Pancreas (tissue), 10 donors: ENCODE data around the gene HTD2. TPM values are rescaled to one million over a fixed set of nuclear protein-coding genes. Genes with fewer than 3 reads are reported as not detected.
"Not testable (repeated sequence)": the region's sequence is repeated elsewhere in the genome, so short reads cannot be mapped to it uniquely, and the experiment has no call there.

Experiments
- ATAC-seq, 4 donors: fragments of 200-7000 bp; cut with Tn5 transposase; one replicate each; pipeline versions ENCODE4 v1.8.0 to v1.9.1; 2020; ENCODE audit warnings: mild to moderate bottlenecking in 4 of 4, moderate library complexity in 4 of 4
- DNase-seq, 6 donors: peaks; one replicate each; pipeline ENCODE4 v3.0.0-alpha.2; 2020
- FAIRE-seq: peaks from 2 replicates; lab custom pipeline; 2012; peaks lifted over from hg19 to GRCh38; lab: Jason Lieb, UNC
- H3K27ac ChIP-seq, 4 donors: fragments of 200-600 bp; sonication (generic); 1 replicate in 3 of 4; 2 replicates in 1 of 4; pipeline versions ENCODE4 v1.5.0 to v1.8.0; 2020
- H3K27me3 ChIP-seq, 4 donors: fragments of 200-600 bp; one replicate each; pipeline ENCODE4 v1.8.0; 2021
- H3K36me3 ChIP-seq, 3 donors: fragments of 200-600 bp; sonication (generic) in 1 of 3; one replicate each; pipeline versions ENCODE4 v1.5.0 to v1.8.0; 2020 to 2021
- H3K4me1 ChIP-seq, 3 donors: fragments of 200-600 bp; one replicate each; pipeline ENCODE4 v1.8.0; 2021
- H3K4me3 ChIP-seq, 4 donors: fragments of 200-600 bp; sonication (generic) in 2 of 4; one replicate each; pipeline versions ENCODE4 v1.5.0 to v1.8.0; 2020 to 2021
- H3K9me3 ChIP-seq, 4 donors: fragments of 200-600 bp; one replicate each; pipeline ENCODE4 v1.8.0; 2021
- CTCF ChIP-seq, 4 donors: fragments of 200-600 bp; sonication (generic) in 3 of 4; IDR thresholded peaks; one replicate each; pipeline versions ENCODE4 v1.5.0 to v1.8.0; 2021; ENCODE audit warnings: antibody characterized with exemption in 4 of 4
- WGBS, 2 donors: extraction: QIAGEN DNeasy Blood & Tissue Kit; methylation state at CpG; one replicate each; pipeline ENCODE4 v1.1.7; 2013; 5-methylcytosine and 5-hydroxymethylcytosine counted together
- intact Hi-C, 3 donors: fragments of 100-400 bp; cut with DNase I; formaldehyde crosslinking; loops; one replicate each; pipeline versions ENCODE4 v1.11.1 to v1.14.2; 2022
- polyA plus RNA-seq, 2 donors: library from polyadenylated mRNA; stranded (reverse); fragments of 200-250 nt; gene quantifications; one replicate each; pipeline ENCODE4 v1.2.3, GENCODE V29; 2013
- total RNA-seq, 6 donors: library from RNA; stranded (reverse); fragmentation: NEBNext Ultra II Directional in 4 of 6; extraction: Animal tissue kit (Norgen Biotek cat#: 25700) in 4 of 6; gene quantifications; one replicate each; pipeline versions ENCODE4 v1.2.1 to v1.2.4, GENCODE V29; 2021 to 2023
- donor health status: healthy with polysubstance abuse.
- donor health status: DM: no; HTN: no; CAD: no; lungs with moderate emphysema.
- donor health status: DM: no; HTN: no; CAD: no.
- donor health status: control.
- donor health status: control.
- donor health status: Bipolar disorder and iron deficiency.
- donor health status: DM: yes; HTN: yes; CAD: no.
- donor health status: DM: no; HTN: no; CAD: no.
- donor health status: DM: no; HTN: no; CAD: no.
- donor health status: DM: yes; HTN: yes; CAD: no.

Gene HTD2
- total and polyA plus RNA-seq, 8 donors, result 0.68 to 5.5 (median 3.5) TPM

DNA sequence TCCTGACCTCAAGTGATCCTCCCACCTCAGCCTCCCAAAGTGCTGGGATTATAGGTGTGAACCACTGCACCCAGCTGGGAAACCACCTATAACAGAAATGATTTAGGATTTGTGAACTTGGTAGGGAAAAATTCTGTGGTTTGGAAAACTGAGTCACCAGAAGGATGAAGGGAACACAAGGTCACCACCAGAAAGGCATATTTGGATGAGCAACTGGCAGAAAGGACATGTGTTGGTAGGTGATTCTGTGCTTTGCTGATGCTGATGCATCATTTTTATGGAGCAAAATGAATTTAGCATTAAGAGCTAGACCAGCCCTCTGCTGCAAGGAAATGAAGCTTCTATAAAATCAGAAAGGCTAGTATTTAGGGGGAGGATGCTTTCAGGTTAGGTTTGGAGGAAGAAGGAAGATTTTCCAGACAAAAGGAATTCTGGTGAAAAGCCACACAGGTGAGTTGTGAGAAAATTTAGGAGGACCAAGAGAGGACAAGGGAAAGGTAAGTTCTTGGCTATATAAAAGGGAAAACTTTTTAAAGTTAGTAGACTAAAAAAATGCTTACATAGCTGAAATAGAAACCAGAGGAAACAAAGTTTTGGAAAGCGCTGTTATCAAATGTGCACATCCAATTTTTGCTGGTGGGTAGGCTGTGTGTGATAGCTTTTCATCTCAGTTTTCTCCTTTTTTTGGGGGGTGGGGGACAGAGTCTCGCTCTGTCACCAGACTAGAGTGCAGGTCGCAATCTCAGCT is 30.0 kb downstream of the HTD2 start:
- H3K4me3 ChIP-seq, result no peak overlapping the region
- intact Hi-C loops, result loop anchor here in 1 of 3 donors (10.0 kb wide), 1 partner anchor 158 kb away; the partner anchor contains the start of gene KCTD6
- DNase-seq (no peak), ATAC-seq (no peak), FAIRE-seq (no peak)
- WGBS, 2 donors, result 96 to 100% methylated on average over 3 of the region's 3 CpGs
- no peaks in the 10 kb centered on the region for H3K36me3 ChIP-seq
- peaks cover 0 to 10% (median 5%) of the 10 kb centered on the region in 3 donors for H3K4me1 ChIP-seq
- peak overlapping the region in 1 of 4 donors; percentile 15 for H3K27ac ChIP-seq
- H3K9me3 ChIP-seq, result no peaks in the 10 kb centered on the region
- no peaks in the 10 kb centered on the region for H3K27me3 ChIP-seq
- no peak for TF ChIP-seq CTCF (IDR thresholded peaks at IDR 0.05)

DNA sequence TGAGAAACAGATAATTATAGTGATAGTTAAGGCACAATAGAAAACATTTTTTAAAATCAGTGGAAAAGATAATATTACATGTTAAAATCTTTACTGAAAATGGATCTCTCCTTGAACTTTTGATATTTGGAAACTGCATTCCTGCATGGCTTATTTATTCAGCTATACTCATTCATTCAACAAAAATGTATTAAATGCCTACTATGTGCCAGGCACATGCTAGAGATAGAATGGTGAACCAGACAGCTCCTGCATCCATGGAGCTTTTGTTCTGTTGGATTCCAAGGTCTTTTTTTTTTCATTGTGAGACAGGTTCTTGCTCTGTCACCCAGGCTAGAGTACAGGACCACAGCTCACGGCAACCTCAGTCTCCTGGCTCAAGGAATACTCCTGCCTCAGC is 30.9 kb downstream of the HTD2 start:
- intact Hi-C loops, result loop anchor here in 1 of 3 donors (10.0 kb wide), 1 partner anchor 158 kb away; the partner anchor contains the start of gene KCTD6
- ATAC-seq (no peak), FAIRE-seq (no peak), DNase-seq (no peak)
- no peak overlapping the region for H3K27ac ChIP-seq
- TF ChIP-seq CTCF (IDR thresholded peaks at IDR 0.05), result no peak
- no peaks in the 10 kb centered on the region for H3K36me3 ChIP-seq
- H3K27me3 ChIP-seq, result no peaks in the 10 kb centered on the region
- H3K4me3 ChIP-seq, result no peak overlapping the region
- H3K9me3 ChIP-seq, result no peaks in the 10 kb centered on the region
- WGBS, 2 donors, result 91 to 93% methylated on average over 1 of the region's 1 CpG
- peaks cover 0 to 10% (median 5%) of the 10 kb centered on the region in 3 donors for H3K4me1 ChIP-seq

DNA sequence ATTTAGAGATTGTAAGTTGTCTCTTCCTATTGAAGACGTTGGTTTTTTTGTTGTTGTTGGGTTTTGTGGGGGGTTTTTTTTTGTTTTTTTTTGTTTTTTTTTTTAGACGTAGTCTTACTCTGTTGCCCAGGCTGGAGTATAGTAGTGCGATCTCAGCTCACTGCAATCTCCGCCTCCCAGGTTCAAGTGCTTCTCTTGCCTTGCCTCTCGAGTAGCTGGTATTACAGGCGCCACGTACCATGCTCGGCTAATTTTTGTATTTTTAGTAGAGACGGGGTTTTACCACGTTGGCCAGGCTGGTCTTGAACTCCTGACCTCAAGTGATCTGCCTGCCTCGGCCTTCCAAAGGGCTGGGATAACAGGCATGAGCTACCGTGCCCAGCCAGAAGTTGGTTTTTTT is 32.8 kb downstream of the HTD2 start:
- not testable (repeated sequence) for H3K4me1 ChIP-seq, H3K27me3 ChIP-seq, H3K27ac ChIP-seq, ATAC-seq, H3K9me3 ChIP-seq, H3K4me3 ChIP-seq, DNase-seq, H3K36me3 ChIP-seq, FAIRE-seq
- intact Hi-C loops, result loop anchor here in 1 of 3 donors (10.0 kb wide), 1 partner anchor 156 kb away; the partner anchor contains the start of gene KCTD6
- 92 to 96% methylated on average over 12 of the region's 12 CpGs for WGBS, 2 donors

DNA sequence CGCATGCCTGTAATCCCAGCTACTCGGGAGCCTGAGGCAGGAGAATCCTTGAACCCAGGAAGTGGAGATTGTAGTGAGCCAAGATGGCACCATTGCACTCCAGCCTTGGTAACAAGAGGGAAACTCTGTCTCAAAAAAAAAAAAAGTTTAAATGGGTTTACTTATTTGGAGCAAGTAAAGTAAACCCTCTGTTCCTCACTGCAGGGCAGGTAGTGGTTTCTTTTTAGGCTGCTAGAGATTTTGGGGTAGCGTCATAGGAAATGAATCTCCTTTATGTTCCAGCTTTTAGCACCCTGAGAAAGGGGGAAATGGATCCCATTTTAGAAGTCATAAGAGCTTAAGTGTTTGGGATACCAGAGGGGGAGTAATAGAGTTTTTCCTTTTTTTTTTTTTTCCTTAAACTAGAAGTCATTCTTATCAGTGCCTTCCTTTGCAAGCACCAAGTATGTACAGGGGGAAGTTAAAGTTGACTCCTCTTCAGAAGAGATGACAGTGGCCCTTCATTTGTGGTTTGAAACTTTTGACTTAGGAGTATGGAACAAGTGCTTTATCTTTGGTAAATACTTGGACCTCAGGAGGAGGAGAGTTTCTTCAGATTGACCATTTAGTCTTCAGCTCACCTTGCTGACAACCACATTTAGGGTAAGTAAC is 34.4 kb downstream of the HTD2 start:
- FAIRE-seq (no peak), ATAC-seq (no peak), DNase-seq (no peak)
- intact Hi-C loops, result no loop called here
- Histone ChIP-seq H3K27me3 (no peaks in the 10 kb centered on the region), H3K9me3 (no peaks in the 10 kb centered on the region), H3K27ac (no peak overlapping the region), H3K36me3 (no peaks in the 10 kb centered on the region), H3K4me1 (no peaks in the 10 kb centered on the region), H3K4me3 (no peak overlapping the region)
- WGBS, 2 donors, result 96 to 98% methylated on average over 3 of the region's 3 CpGs
- TF ChIP-seq CTCF (IDR thresholded peaks at IDR 0.05), result no peak

GRCh38 chr3:58341376-58341775 is 35.1 kb downstream of the HTD2 start:
- 95 to 99% methylated on average over 3 of the region's 3 CpGs for WGBS, 2 donors
- no peaks in the 10 kb centered on the region for H3K9me3 ChIP-seq
- no peak overlapping the region for H3K4me3 ChIP-seq
- ATAC-seq, result no peak
- no peak for FAIRE-seq
- H3K27ac ChIP-seq, result no peak overlapping the region
- DNase-seq, result no peak
- no peak for TF ChIP-seq CTCF (IDR thresholded peaks at IDR 0.05)
- H3K4me1 ChIP-seq, result no peaks in the 10 kb centered on the region
- no peaks in the 10 kb centered on the region for H3K27me3 ChIP-seq
- intact Hi-C loops, result no loop called here
- H3K36me3 ChIP-seq, result no peaks in the 10 kb centered on the region
